ENCODE data around the gene CAVIN2.

GRCh38 chr2:191894681-191895147 lies 47.8 kb upstream of the CAVIN2 start:
- TF ChIP-seq EZH2 (optimal IDR thresholded peaks at IDR 0.05; ENCODE audit: low read depth, low read length) (no peak), CTCF (IDR thresholded peaks at IDR 0.05; ENCODE audit: low read length) (no peak), EZH2phosphoT487 (IDR thresholded peaks at IDR 0.05; ENCODE audit: low read length) (no peak)
